GM12878 (cell line): ENCODE results near the gene SORL1. TPM values are rescaled to one million over a fixed set of nuclear protein-coding genes. Genes with fewer than 3 reads are reported as not detected.

Source experiments
- ATAC-seq: fragments of 200-7000 bp; cut with Tn5 transposase; 3 replicates; pipeline ENCODE4 v1.9.1; 2020; ENCODE audit warnings: mild to moderate bottlenecking, moderate library complexity
- BruUV-seq: library from RNA; stranded (reverse); fragments of 400-500 nt; replicated peaks from 2 replicates; lab custom pipeline; 2021; lab: Mats Ljungman, UMichigan
- CTCF ChIA-PET: fragments of 300-600 bp; sonication (Branson Sonifier 250); formaldehyde crosslinking; extraction: SDS; loops from one replicate; lab custom pipeline; 2021; ENCODE audit warnings: inconsistent platforms; lab: Yijun Ruan, JAX
- POLR2A ChIA-PET: fragments of 350-600 bp; formaldehyde crosslinking; extraction: SDS; loops from one replicate; lab custom pipeline; 2021; ENCODE audit warnings: inconsistent platforms; lab: Charles Lee
- RAD21 ChIA-PET: fragments of 300-600 bp; sonication (Branson Sonifier 250); formaldehyde crosslinking; loops from one replicate; lab custom pipeline; 2023; ENCODE audit warnings: antibody characterized with exemption; ENCODE audit not compliant: unreplicated experiment; lab: Charles Lee
- SMC1A ChIA-PET: fragments of 300-600 bp; sonication (Branson Sonifier 250); formaldehyde crosslinking; loops from one replicate; lab custom pipeline; 2023; ENCODE audit not compliant: unreplicated experiment, uncharacterized antibody; lab: Charles Lee
- DNase-seq: peaks from one replicate; pipeline ENCODE4 v3.0.0-alpha.2; 2011; ENCODE audit warnings: low read depth, low spot score
- FAIRE-seq: peaks from 3 replicates; lab custom pipeline; 2011; peaks lifted over from hg19 to GRCh38; lab: Jason Lieb, UNC
- H2AFZ ChIP-seq: 2 replicates; pipeline ENCODE4 v1.6.0; 2011; ENCODE audit warnings: low read depth, low read length, control low read depth; ENCODE audit not compliant: control insufficient read depth
- H3K27ac ChIP-seq: 2 replicates; pipeline ENCODE4 v1.5.1; 2011; ENCODE audit warnings: control low read depth; ENCODE audit not compliant: control insufficient read depth, insufficient read depth
- H3K27me3 ChIP-seq, 2 experiments: replicated peaks in 1 of 2; 2 replicates each; pipeline versions ENCODE4 v1.6.0 to v1.6.1; 2011; ENCODE audit warnings: low read length in 1 of 2; ENCODE audit not compliant: control insufficient read depth in 2 of 2, insufficient read depth in 2 of 2
- H3K36me3 ChIP-seq, 2 experiments: 2 replicates each; pipeline ENCODE4 v1.5.1; 2011; ENCODE audit warnings: low read length in 1 of 2; ENCODE audit not compliant: control insufficient read depth in 2 of 2, insufficient read depth in 2 of 2
- H3K4me1 ChIP-seq: 2 replicates; pipeline ENCODE4 v1.6.1; 2011; ENCODE audit warnings: mild to moderate bottlenecking, low read length, moderate library complexity, mixed read lengths; ENCODE audit not compliant: control insufficient read depth, insufficient read depth
- H3K4me2 ChIP-seq: 2 replicates; pipeline ENCODE4 v1.6.0; 2011; ENCODE audit warnings: control low read depth; ENCODE audit not compliant: control insufficient read depth, insufficient read depth
- H3K4me3 ChIP-seq: fragments of 200-600 bp; sonication (generic); 2 replicates; pipeline ENCODE4 v1.5.1; 2016
- H3K79me2 ChIP-seq: 2 replicates; pipeline ENCODE4 v1.6.0; 2011; ENCODE audit warnings: low read length; ENCODE audit not compliant: control insufficient read depth, insufficient read depth
- H3K9ac ChIP-seq: 2 replicates; pipeline ENCODE4 v1.8.0; 2011; ENCODE audit warnings: low read length, control low read depth, mixed read lengths; ENCODE audit not compliant: control insufficient read depth, insufficient read depth
- H3K9me3 ChIP-seq: replicated peaks from 3 replicates; pipeline ENCODE4 v1.5.1; 2011; ENCODE audit warnings: mild to moderate bottlenecking, low read length; ENCODE audit not compliant: control insufficient read depth, insufficient read depth
- H4K20me1 ChIP-seq: 2 replicates; pipeline ENCODE4 v1.6.0; 2011; ENCODE audit not compliant: control insufficient read depth, insufficient read depth
- BCLAF1 ChIP-seq: fragments of 450-650 bp; IDR thresholded peaks from 2 replicates; pipeline ENCODE4 v1.6.1; 2017; ENCODE audit warnings: antibody characterized with exemption, mild to moderate bottlenecking, moderate library complexity
- BMI1 ChIP-seq: fragments of 450-650 bp; IDR thresholded peaks from 2 replicates; pipeline ENCODE4 v1.6.1; 2016; ENCODE audit warnings: mild to moderate bottlenecking, moderate library complexity, borderline replicate concordance
- BRCA1 ChIP-seq: IDR thresholded peaks from 2 replicates; pipeline ENCODE4 v1.6.1; 2011; ENCODE audit warnings: low read depth, low read length, improper control_type of control experiment
- HDAC2 ChIP-seq: fragments of 200-600 bp; sonication (generic); IDR thresholded peaks from 2 replicates; pipeline ENCODE4 v1.6.1; 2017
- HDAC6 ChIP-seq: fragments of 200-600 bp; sonication (generic); IDR thresholded peaks from one replicate; pipeline ENCODE4 v1.8.0; 2017; ENCODE audit warnings: antibody characterized with exemption; ENCODE audit not compliant: unreplicated experiment
- KLF5 ChIP-seq: fragments of 450-650 bp; IDR thresholded peaks from 2 replicates; pipeline ENCODE4 v1.6.1; 2014; ENCODE audit warnings: mild to moderate bottlenecking; ENCODE audit not compliant: partially characterized antibody
- MYC ChIP-seq: IDR thresholded peaks from 2 replicates; pipeline ENCODE4 v1.6.1; 2011; ENCODE audit warnings: mild to moderate bottlenecking, low read length, moderate library complexity, inconsistent platforms; ENCODE audit not compliant: insufficient read depth, insufficient replicate concordance, insufficient read length, severe bottlenecking
- PAX5 ChIP-seq: IDR thresholded peaks from 2 replicates; pipeline ENCODE4 v1.6.1; 2011; ENCODE audit warnings: low read depth, low read length, borderline replicate concordance
- PML ChIP-seq: IDR thresholded peaks from 2 replicates; pipeline ENCODE4 v1.6.1; 2012; ENCODE audit warnings: low read length, inconsistent platforms
- SIN3A ChIP-seq: IDR thresholded peaks from 2 replicates; pipeline ENCODE4 v1.6.1; 2012; ENCODE audit warnings: low read depth, low read length, improper control_type of control experiment
- SREBF1 ChIP-seq: IDR thresholded peaks from 2 replicates; pipeline ENCODE4 v1.6.1; 2012; ENCODE audit warnings: mild to moderate bottlenecking, low read length
- STAT3 ChIP-seq: IDR thresholded peaks from 2 replicates; pipeline ENCODE4 v1.6.1; 2011; ENCODE audit warnings: low read depth, low read length, improper control_type of control experiment
- TCF12 ChIP-seq: IDR thresholded peaks from 2 replicates; pipeline ENCODE4 v1.6.1; 2011; ENCODE audit warnings: low read depth, mild to moderate bottlenecking, low read length
- ZNF207 ChIP-seq: fragments of 450-650 bp; IDR thresholded peaks from 2 replicates; pipeline ENCODE4 v1.6.1; 2014; ENCODE audit warnings: antibody characterized with exemption, mild to moderate bottlenecking, borderline replicate concordance
- ZZZ3 ChIP-seq: IDR thresholded peaks from 2 replicates; pipeline ENCODE4 v1.6.1; 2011; ENCODE audit warnings: low read depth; ENCODE audit not compliant: control insufficient read depth, insufficient read length
- WGBS: methylation state at CpG from one replicate; pipeline ENCODE4 v1.1.6; 2016; ENCODE audit warnings: low lambda C conversion rate; ENCODE audit not compliant: insufficient replicate concordance, insufficient coverage; ENCODE audit errors: missing lambda C conversion rate; 5-methylcytosine and 5-hydroxymethylcytosine counted together
- in situ Hi-C: fragments of 300-500 bp; cut with MboI; formaldehyde crosslinking; loops from 9 replicates; pipeline ENCODE4 v1.14.3; 2018; ENCODE audit warnings: mixed read lengths
- intact Hi-C: fragments of 100-400 bp; cut with micrococcal nuclease; formaldehyde crosslinking; loops from one replicate; pipeline ENCODE4 v1.14.2; 2022; ENCODE audit not compliant: unreplicated experiment
- polyA plus RNA-seq, 11 experiments: library from polyadenylated mRNA; depleted of rRNA in 4 of 11; unstranded in 6 of 11; stranded (reverse) in 5 of 11; fragments of >200 nt; fragmentation: Nextera tagmentation in 4 of 11; fragmentation: Illumina TruSeq in 1 of 11; extraction: Ambion mirVana in 4 of 11; extraction: Trizol in 1 of 11; gene quantifications; 1 replicate in 1 of 11; 2 replicates in 10 of 11; pipeline versions ENCODE4 v1.2.1 to v1.2.3, GENCODE V29; 2011 to 2016; ENCODE audit warnings: inconsistent platforms in 2 of 11, missing spikeins in 2 of 11, low read depth in 1 of 11
- total RNA-seq, 4 experiments: library from RNA; depleted of rRNA in 3 of 4; stranded (reverse); fragments of >200 nt in 3 of 4; fragmentation: Illumina TruSeq in 1 of 4; extraction: Trizol in 1 of 4; gene quantifications; 2 replicates each; pipeline versions ENCODE4 v1.2.1 to v1.2.3, GENCODE V29; 2013 to 2021
- TF ChIP-seq, protein P1 (sequence below): IDR thresholded peaks from 2 replicates; pipeline ENCODE4 v1.6.1; 2011; ENCODE audit warnings: borderline replicate concordance, low read depth, mild to moderate bottlenecking, moderate library complexity, low read length; ENCODE audit not compliant: insufficient read depth, poor library complexity, severe bottlenecking

SORL1 gene
- total and polyA plus RNA-seq, 10 of the 15 experiments (the other 5 are each of a cell fraction or from before 2014, with no cell fraction given): 20.2 to 107 (median 59.9) TPM

- no peak overlapping the region for H3K4me3 ChIP-seq
- ATAC-seq: peak; percentile 22; the same call in 1 of the 3 replicates
- H3K9ac ChIP-seq: no peak overlapping the region
- in situ Hi-C loops: no loop called here
- intact Hi-C loops: no loop called here
- no peaks in the 10 kb centered on the region; the same call in 2 of the 3 replicates for H3K9me3 ChIP-seq
- H4K20me1 ChIP-seq: no peaks in the 10 kb centered on the region; the same call in 1 of the 2 replicates
- H3K27me3 ChIP-seq: no peaks in the 10 kb centered on the region
- DNase-seq: no peak
- H3K36me3 ChIP-seq: peaks cover 32 to 64% of the 10 kb centered on the region in 2 experiments
- POLR2A ChIA-PET: no interaction called here
- peaks cover 23% of the 10 kb centered on the region for H3K79me2 ChIP-seq
- SMC1A ChIA-PET: interaction anchor here (0.8 to 1.6 kb wide), 3 partner anchors 13 to 17 kb away, joined by 4 to 5 read pairs (median 4); no protein-coding TSS in a partner anchor
- no peak overlapping the region for H3K4me2 ChIP-seq
- CTCF ChIA-PET: interaction anchor here (0.7 kb wide), 1 partner anchor 28 kb away, joined by 3 read pairs; no protein-coding TSS in a partner anchor
- RAD21 ChIA-PET: interaction anchor here (0.6 to 1.4 kb wide), 2 partner anchors 13 to 116 kb away, joined by 3 to 4 read pairs; no protein-coding TSS in a partner anchor
- peaks cover 24% of the 10 kb centered on the region for H3K4me1 ChIP-seq
- WGBS: 96% methylated on average over 4 of the region's 4 CpGs
- H3K27ac ChIP-seq: no peak overlapping the region
- TF ChIP-seq STAT3 (no peak), HDAC6 (no peak), PML (no peak), BMI1 (no peak), ZZZ3 (no peak), BRCA1 (no peak), HDAC2 (no peak), BCLAF1 (no peak), ZNF207 (no peak), SIN3A (no peak), TCF12 (no peak), SREBF1 (no peak), KLF5 (no peak), MYC (no peak), PAX5 (no peak)
- TF ChIP-seq, protein P1, sequence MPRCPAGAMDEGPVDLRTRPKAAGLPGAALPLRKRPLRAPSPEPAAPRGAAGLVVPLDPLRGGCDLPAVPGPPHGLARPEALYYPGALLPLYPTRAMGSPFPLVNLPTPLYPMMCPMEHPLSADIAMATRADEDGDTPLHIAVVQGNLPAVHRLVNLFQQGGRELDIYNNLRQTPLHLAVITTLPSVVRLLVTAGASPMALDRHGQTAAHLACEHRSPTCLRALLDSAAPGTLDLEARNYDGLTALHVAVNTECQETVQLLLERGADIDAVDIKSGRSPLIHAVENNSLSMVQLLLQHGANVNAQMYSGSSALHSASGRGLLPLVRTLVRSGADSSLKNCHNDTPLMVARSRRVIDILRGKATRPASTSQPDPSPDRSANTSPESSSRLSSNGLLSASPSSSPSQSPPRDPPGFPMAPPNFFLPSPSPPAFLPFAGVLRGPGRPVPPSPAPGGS: no peak
- TF ChIP-seq, all 136 proteins: peak for 0
- H2AFZ ChIP-seq: no peak overlapping the region
- FAIRE-seq: no peak
- BruUV-seq: no TSS peak
Measured at GRCh38 chr11:121563003-121563402, 110.9 kb downstream of the SORL1 start.
